NCI-H2171 (cell line): ENCODE results near the gene SUSD2.
"Not testable (repeated sequence)": the region's sequence is repeated elsewhere in the genome, so short reads cannot be mapped to it uniquely, and the experiment has no call there.

Source experiments
- DNase-seq: peaks from one replicate; lab custom pipeline; 2025; lab: John Stamatoyannopoulos, UW

SUSD2 gene

GRCh38 chr22:24214467-24215285 lies 33.4 kb downstream of the SUSD2 start:
- no peak for DNase-seq

- no peak for DNase-seq
These were observed 35.4 kb downstream of the SUSD2 start for GRCh38 chr22:24216541-24217209.

GRCh38 chr22:24217384-24217783 lies 36.1 kb downstream of the SUSD2 start:
- DNase-seq = no peak

- no peak for DNase-seq
These were observed 38.5 kb downstream of the SUSD2 start for GRCh38 chr22:24219750-24220149.

GRCh38 chr22:24224468-24224867 lies 43.2 kb downstream of the SUSD2 start:
- no peak for DNase-seq

GRCh38 chr22:24225044-24225601 lies 43.8 kb downstream of the SUSD2 start:
- DNase-seq = no peak

- no peak for DNase-seq
These were observed 44.7 kb downstream of the SUSD2 start for GRCh38 chr22:24225951-24226350.

GRCh38 chr22:24230911-24231656 lies 49.8 kb downstream of the SUSD2 start:
- DNase-seq = no peak

- DNase-seq = no peak
These were observed 50.4 kb downstream of the SUSD2 start for GRCh38 chr22:24231706-24232105.

GRCh38 chr22:24232124-24232523 lies 50.8 kb downstream of the SUSD2 start:
- DNase-seq = no peak

GRCh38 chr22:24232725-24233124 lies 51.4 kb downstream of the SUSD2 start:
- no peak for DNase-seq

- no peak for DNase-seq
These were observed 51.9 kb downstream of the SUSD2 start for GRCh38 chr22:24233235-24233634.

- DNase-seq = no peak
These were observed 52.5 kb downstream of the SUSD2 start for GRCh38 chr22:24233816-24234215.

- DNase-seq = no peak
These were observed 54.0 kb downstream of the SUSD2 start for GRCh38 chr22:24235315-24235714.

GRCh38 chr22:24236656-24237055 lies 55.4 kb downstream of the SUSD2 start:
- no peak for DNase-seq

GRCh38 chr22:24238101-24238694 lies 56.9 kb downstream of the SUSD2 start:
- not testable (repeated sequence) for DNase-seq
